SK-N-MC (cell line): Measurements from ENCODE around the gene CYP19A1.

Experiments used
- EZH2 ChIP-seq: fragments of 200-600 bp; sonication (generic); IDR thresholded peaks from one replicate; pipeline ENCODE4 v1.6.1; 2017; ENCODE audit warnings: antibody characterized with exemption
- POLR2AphosphoS5 ChIP-seq: IDR thresholded peaks from 2 replicates; pipeline ENCODE4 v1.6.1; 2012; ENCODE audit warnings: mild to moderate bottlenecking, low read depth, low read length, borderline replicate concordance

- TF ChIP-seq EZH2 (no peak), POLR2AphosphoS5 (no peak)
Observed at GRCh38 chr15:51198701-51199232, 139.6 kb downstream of the CYP19A1 start.
